GM20000 (cell line): ENCODE results near the gene R3HCC1L.
"Not testable (repeated sequence)": the region's sequence is repeated elsewhere in the genome, so short reads cannot be mapped to it uniquely, and the experiment has no call there.

Experiments used
- DNase-seq: peaks from one replicate; pipeline ENCODE4 v3.0.0; 2012; ENCODE audit warnings: low spot score
- CTCF ChIP-seq: IDR thresholded peaks from 2 replicates; pipeline ENCODE4 v1.5.1; 2012; ENCODE audit warnings: mild to moderate bottlenecking, control low read depth; ENCODE audit errors: extremely low read depth, missing control alignments

The R3HCC1L gene

DNA sequence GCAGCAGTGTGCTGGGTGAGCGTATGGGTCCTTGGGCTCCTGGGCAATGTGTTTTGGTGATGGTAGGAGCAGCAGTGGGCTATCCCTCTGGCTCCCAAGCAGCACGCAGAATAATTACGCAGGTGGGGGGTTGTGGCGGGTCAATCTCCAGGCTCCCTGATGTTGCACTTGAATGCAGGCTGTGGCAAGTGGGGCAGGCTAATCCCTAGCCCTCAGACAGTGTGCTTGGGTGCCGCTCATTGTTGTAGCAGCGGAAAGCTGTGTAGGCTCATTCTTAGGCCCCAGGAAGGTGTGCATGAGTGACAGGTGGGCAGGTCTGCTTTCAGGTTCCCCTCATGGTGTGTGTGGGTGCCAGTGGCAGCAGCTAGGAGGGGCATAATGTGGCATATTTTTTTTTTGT lies 89.4 kb downstream of the R3HCC1L start:
- TF ChIP-seq CTCF, result no peak

DNA sequence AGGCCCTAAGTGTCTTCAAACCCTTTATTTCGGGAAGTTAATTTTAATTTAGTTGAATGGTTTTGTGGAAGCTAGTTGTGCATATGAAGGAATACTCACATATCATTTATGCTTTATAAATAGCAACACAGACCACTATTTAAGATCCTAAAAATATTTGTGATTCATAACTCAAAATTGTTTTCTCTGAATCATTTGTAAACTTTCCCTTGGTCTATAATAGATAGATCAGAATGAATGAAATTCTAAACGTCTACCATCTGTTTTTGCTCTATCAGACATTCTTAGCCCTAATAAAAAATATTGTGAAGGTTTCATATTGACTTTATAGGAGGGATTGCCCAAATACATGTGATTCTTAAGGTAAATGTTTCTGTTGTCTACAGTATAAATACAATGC lies 90.1 kb downstream of the R3HCC1L start:
- no peak for DNase-seq
- no peak for TF ChIP-seq CTCF

More for the DNA sequence above, 89.4 kb downstream of the R3HCC1L start:
- DNase-seq, result no peak

- DNase-seq, result no peak
- TF ChIP-seq CTCF, result no peak
These were observed 90.5 kb downstream of the R3HCC1L start for GRCh38 chr10:98224996-98225395.

DNA sequence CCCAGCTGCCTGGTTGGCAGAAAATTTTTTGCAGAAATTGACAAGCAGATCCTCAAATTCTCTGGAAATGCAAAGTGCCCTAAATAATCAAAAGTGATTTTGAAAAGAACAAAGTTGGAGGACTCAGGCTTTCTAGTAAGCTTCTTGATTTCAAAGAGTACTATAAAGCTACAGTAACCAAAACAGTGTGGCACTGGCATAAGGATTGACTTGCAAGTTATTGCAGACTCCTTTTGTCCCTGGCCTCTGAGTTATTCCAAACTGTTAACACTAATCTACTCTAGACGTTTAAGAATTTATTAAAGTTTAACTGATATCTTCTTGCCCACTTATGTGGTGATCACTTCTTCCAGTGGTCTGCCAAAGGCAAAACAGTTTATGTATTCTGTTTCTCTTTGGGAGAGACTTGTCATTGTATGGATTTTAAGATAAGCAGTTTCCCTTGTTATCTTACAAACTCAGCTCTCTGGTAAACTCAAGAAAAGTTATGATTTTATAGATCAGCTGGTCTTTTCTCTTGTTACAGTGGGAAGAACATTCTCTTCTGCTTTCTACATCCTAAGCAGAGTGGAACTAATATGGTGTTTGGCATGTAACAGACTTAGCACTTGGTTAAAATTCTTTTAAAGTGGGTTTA lies 92.2 kb downstream of the R3HCC1L start:
- DNase-seq, result no peak

GRCh38 chr10:98227713-98228112 lies 93.3 kb downstream of the R3HCC1L start:
- DNase-seq, result not testable (repeated sequence)

More for the DNA sequence above, 92.2 kb downstream of the R3HCC1L start:
- no peak for TF ChIP-seq CTCF

DNA sequence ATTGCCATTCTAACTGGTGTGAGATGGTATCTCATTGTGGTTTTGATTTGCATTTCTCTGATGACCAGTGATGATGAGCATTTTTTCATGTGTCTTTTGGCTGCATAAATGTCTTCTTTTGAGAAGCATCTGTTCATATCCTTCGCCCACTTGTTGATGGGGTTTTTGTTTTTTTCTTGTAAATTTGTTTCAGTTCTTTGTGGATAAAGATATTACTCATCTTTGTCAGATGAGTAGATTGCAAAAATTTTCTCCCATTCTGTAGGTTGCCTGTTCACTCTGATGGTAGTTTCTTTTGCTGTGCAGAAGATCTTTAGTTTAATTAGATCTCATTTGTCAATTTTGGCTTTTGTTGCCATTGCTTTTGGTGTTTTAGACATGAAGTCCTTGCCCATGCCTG lies 93.8 kb downstream of the R3HCC1L start:
- DNase-seq, result not testable (repeated sequence)

DNA sequence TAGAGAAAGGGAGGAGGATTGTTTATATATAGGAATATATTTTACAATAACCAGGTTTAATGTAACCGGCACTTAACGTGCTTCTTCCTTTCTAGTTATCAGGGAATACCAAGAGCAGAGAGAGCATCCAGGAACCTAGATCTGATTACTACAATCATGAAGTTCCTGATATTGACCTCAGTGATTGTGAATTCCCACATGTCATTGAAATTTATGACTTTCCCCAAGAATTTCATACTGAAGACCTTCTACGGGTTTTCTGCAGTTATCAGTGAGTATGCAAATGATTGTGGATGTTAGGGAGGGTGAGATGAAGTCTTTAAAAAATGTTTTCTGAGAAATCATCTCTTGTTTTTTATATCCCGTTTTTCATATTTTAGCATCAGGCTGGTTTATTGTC lies 97.0 kb downstream of the R3HCC1L start:
- DNase-seq, result no peak

DNA sequence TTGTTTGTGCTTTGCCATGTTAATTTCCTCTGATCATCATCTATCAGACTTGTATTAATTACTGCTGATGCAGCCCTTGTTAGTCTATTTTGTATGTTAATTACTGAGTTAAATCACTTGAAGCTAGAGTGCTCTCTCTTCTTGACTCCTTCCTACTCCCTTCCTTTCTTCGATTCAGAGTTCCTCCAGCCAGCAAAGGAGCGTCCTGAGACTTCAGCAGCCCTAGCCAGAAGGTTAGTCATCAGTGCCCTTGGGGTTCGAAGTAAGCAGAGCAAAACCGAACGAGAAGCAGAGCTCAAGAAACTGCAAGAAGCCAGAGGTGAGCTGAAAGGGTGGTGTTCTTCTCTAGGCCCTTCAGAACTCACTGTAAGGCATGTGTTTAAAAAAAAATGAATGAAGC lies 101.4 kb downstream of the R3HCC1L start:
- no peak for TF ChIP-seq CTCF
- DNase-seq, result no peak

More for the DNA sequence above, 97.0 kb downstream of the R3HCC1L start:
- TF ChIP-seq CTCF, result no peak
